Stimulated activated CD4-positive, alpha-beta T cell treated with anti-CD3 and anti-CD28 coated beads, Interleukin-12 subunit alpha, Interleukin-12 subunit beta, amount 100 ng/mL, for 24 hours (primary cell): ENCODE data around the gene CSRP2.

Experiments used
- DNase-seq, 2 experiments: peaks; one replicate each; pipeline ENCODE4 v3.0.0-alpha.2; 2020; ENCODE audit warnings: low read depth in 2 of 2

CSRP2 gene

GRCh38 chr12:76891609-76892008 lies 12.8 kb upstream of the CSRP2 start:
- DNase-seq: no peak

- DNase-seq: peak; percentile 23 to 36
Observed at GRCh38 chr12:76890151-76891143, 11.6 kb upstream of the CSRP2 start.

- no peak for DNase-seq
Observed at GRCh38 chr12:76888775-76889174, 10.0 kb upstream of the CSRP2 start.

GRCh38 chr12:76883811-76884210 lies 5.0 kb upstream of the CSRP2 start:
- DNase-seq: no peak

GRCh38 chr12:76883151-76883550 lies 4.3 kb upstream of the CSRP2 start:
- DNase-seq: no peak

- no peak for DNase-seq
Observed at GRCh38 chr12:76882367-76882766, 3.5 kb upstream of the CSRP2 start.

DNA sequence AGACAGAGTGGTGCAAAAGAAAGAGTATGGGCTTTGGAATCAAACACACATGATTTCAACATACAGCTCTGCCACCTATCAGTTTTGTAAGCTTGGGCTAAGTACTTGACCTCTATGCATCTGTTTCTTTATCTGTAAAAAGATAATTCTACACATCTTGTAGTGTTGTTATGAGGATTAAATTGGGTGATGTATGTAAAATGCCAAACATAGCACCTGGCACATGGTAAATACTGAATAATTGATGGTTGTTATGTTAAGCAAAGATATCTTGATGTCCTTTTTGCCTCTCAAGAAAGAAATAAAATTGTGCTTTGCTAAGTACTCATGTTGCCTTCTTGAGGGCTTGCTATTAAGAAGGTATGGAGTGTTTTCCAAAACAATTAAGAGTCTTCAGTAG lies 2.3 kb upstream of the CSRP2 start:
- DNase-seq: no peak

DNA sequence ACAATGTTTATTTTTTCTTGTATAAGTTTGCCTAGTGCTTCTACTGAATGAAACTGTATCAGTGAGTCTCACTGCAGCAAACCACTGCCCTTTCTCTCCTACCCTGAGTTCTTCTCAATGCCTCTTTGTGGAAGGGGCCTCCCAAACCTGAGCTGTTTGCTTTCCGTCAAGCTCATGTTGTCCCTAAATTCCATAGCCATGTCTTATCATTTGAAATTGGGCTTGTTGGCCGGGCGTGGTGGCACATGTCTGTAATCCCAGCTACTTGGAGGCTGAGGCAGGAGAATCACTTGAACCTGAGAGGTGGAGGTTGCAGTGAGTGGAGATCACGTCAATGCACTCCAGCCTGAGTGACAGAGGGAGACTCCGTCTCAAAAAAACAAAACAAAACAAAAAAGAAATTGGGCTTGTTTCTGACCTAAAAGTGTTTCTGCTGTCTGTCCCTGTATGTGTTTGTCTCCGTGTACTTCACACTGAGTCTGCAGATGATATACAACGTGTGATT lies 1.8 kb upstream of the CSRP2 start:
- DNase-seq: no peak

GRCh38 chr12:76879710-76880518 lies 1.1 kb upstream of the CSRP2 start:
- no peak for DNase-seq

DNA sequence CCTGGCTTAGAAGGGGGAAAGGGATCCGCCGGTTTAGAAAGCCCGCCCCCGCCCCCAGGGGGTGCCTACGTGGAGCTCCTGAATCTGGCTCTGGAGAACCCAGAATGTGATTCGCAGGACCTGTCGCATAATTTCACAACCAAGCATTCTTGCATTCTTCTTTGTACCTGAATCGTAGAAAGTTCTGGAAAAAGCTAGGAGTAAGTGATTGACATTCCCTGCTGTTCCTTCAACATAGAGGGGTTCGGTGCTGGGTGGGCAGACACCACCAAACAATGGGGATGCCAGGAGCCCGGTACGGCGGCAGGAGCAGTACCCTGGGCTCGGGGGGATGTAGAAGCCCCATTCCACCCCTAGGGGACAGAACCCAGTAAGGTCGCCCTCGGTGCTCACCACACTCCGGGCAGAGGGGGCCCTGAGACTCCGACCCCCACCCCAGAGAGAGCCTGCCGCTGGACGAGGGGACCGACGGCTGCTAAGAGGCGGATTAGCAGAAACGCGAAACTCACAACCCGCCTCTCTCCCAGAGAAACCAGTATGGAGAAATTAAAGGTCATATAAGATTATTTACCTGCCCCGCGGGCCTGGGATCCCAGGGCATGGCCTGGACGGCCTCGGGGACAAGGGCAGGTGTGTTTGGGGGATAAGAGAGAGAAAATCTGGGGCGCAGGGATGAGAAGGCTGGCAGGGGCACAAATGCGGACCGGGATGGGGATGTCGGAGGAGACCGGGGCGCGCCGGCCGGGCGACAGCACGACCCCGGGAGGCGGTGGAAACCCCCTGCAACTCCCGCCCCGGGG lies 520 bp downstream of the CSRP2 start:
- DNase-seq: no peak

DNA sequence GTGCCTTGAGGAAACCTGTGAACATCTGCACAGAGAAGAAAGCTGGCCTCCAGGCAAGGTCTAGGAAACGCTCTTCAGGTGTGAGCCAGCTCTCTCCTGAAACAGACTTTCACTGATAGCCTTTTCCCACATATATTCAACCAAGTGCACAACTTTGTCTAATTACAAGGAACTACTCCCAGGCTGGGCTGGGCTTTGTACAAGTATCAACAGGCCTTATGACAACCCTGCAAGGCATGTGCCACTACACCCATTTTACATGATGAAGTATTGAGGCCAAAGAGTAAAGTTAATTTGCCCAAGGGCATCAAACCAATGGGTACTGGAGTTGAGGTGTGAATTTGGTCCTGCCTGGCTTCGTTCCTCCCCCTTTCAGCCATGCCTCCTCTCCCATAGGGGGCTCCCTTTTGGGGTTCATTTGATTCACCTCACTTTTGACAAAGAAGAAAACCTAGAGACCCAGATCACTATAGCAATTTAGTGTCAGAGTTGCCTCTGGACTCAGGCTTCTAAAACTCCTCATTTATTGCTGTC lies 2.1 kb downstream of the CSRP2 start:
- no peak for DNase-seq

- DNase-seq: no peak
Observed at GRCh38 chr12:76874491-76875190, 4.2 kb downstream of the CSRP2 start.

DNA sequence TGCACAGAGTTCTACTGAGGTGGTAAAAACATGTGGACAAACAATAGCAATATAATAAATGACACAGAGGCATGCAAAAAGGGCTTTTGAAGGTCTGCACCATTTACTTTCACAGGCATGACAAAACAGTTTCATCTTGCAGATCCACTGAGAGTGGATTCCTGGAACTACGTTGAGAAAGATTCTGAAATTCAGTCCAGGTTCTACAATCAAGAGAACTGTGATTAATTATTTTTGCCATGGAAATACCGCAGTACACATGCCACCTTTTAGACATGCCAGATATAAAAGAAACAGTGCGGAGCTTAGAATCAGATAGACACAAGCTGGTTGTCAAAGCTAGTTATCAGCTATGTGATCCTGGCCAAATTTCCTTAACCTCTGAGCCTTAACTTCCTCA lies 4.8 kb downstream of the CSRP2 start:
- no peak for DNase-seq

DNA sequence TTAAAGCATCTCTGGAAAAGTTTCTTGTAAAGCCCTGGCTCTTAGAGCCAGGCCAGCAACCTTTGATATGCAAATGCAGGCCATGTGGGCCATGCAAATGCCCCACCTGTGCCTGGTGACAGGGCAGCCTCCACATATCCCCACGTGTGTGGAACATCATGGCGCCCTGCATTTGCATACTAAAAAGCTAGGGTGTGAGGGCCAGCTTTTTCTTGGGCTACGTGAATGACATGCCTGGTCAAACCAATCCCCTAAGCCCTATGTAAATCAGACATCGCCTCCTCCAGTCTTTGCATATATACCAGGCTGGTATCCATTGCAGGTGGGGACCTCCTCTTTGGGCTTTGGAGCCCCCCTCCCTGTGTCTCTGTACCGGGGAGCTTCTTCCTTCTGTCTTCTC lies 6.4 kb downstream of the CSRP2 start:
- DNase-seq: no peak

- no peak for DNase-seq
Observed at GRCh38 chr12:76871742-76872141, 7.1 kb downstream of the CSRP2 start.

- DNase-seq: no peak
Observed at GRCh38 chr12:76871082-76871481, 7.7 kb downstream of the CSRP2 start.

DNA sequence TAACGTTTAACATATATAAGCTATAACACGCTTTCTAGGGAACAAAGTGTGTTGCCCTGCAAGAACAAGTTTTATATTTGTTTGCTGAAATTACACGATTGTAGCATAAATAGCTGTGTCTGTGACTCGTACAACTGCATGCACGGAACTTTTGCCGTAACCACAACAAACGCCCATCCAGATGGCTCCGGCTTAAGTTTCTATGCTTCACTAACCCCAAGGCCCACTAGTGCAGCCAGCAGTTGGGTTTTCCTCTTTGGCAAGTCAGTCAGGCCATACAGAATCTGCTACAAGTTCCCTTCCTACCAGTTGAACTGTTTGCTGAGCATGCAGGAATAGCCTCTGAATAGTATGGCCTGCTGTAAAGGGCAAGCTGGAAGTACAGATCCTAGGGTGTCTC lies 12.1 kb downstream of the CSRP2 start:
- DNase-seq: no peak

- no peak for DNase-seq
Observed at GRCh38 chr12:76866151-76866567, 12.7 kb downstream of the CSRP2 start.

DNA sequence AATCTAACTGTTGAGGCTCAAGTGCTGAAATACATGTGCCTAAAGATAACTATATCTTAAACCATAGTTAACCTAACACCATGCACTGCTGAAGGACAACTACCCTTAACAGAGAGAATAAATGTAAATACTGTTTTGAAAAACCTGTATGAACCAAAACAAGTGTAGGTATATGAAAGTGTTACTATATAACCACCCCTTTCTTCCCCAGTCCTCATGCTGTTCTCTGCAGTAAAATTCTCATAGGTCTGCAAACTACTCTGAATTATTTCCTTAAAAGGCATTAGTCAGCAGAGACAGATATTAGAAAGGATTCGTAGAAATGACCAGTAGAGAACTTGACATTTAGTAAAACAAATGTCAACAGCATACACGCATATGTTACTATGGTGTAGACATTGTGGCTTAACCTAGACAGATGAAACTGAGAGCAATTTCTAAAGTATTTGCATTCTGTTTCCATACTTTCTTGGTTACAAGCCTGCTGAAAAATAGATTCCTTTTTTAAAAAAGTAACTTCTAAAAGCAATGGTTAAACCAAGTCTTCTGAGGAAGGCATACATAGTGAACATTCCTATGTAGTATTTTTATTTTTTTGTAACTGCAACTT lies 13.9 kb downstream of the CSRP2 start:
- DNase-seq: no peak

DNA sequence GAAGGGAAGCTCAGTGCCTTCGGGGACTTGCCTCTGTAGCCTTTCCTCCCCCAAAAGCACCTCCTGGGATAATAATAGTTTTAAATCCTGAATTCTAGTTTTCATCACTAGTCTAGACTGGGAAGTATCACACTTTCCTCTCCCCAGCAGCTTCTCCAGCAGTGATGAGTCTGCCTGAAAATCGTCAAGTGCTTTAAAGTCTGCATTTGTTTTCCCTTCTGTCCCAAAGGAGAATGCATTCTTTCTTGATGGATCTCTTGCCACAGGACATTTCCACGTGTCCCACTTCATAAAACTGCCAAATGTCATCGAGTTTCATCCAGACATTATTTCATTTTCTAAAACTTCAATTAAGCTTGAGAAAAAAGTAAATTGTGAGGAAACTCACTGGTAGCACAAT lies 15.0 kb downstream of the CSRP2 start:
- DNase-seq: no peak
